WTC11 (cell line): ENCODE data around the gene CCDC51.

Source experiments
- CTCF ChIP-seq: fragments of 200-600 bp; IDR thresholded peaks from 2 replicates; pipeline ENCODE4 v1.8.0; 2022; ENCODE audit warnings: antibody characterized with exemption
- ETV6 ChIP-seq: sonication (generic); formaldehyde crosslinking; IDR thresholded peaks from 2 replicates; pipeline ENCODE4 v1.8.1; 2022; ENCODE audit warnings: mild to moderate bottlenecking, missing genetic modification reagents
- FOXP1 ChIP-seq: sonication (generic); formaldehyde crosslinking; IDR thresholded peaks from 2 replicates; pipeline ENCODE4 v1.8.0; 2022; ENCODE audit warnings: missing genetic modification reagents, mild to moderate bottlenecking, moderate library complexity, borderline replicate concordance
- GABPB1 ChIP-seq: sonication (generic); formaldehyde crosslinking; IDR thresholded peaks from 2 replicates; pipeline ENCODE4 v1.8.1; 2023; ENCODE audit warnings: mild to moderate bottlenecking, missing genetic modification reagents
- MAX ChIP-seq: sonication (generic); formaldehyde crosslinking; IDR thresholded peaks from 2 replicates; pipeline ENCODE4 v1.8.0; 2022; ENCODE audit warnings: mild to moderate bottlenecking, missing genetic modification reagents
- ZNF121 ChIP-seq: sonication (generic); formaldehyde crosslinking; IDR thresholded peaks from 2 replicates; pipeline ENCODE4 v1.8.0; 2023; ENCODE audit warnings: missing genetic modification reagents
- ZNF423 ChIP-seq: fragments of 250-450 bp; sonication (Bioruptor Pico); IDR thresholded peaks from 2 replicates; pipeline ENCODE4 v2.1.2; 2022; ENCODE audit warnings: mild to moderate bottlenecking, moderate library complexity
- ZNF512 ChIP-seq: sonication (generic); formaldehyde crosslinking; IDR thresholded peaks from 2 replicates; pipeline ENCODE4 v1.8.1; 2022; ENCODE audit warnings: missing genetic modification reagents, borderline replicate concordance
- TF ChIP-seq, protein P1 (sequence below): sonication (generic); formaldehyde crosslinking; IDR thresholded peaks from 2 replicates; pipeline ENCODE4 v1.8.0; 2023; ENCODE audit warnings: missing genetic modification reagents
- TF ChIP-seq, protein P2 (sequence below): sonication (generic); formaldehyde crosslinking; IDR thresholded peaks from 2 replicates; pipeline ENCODE4 v1.8.1; 2022; ENCODE audit warnings: mild to moderate bottlenecking, moderate library complexity, missing genetic modification reagents

- TF ChIP-seq CTCF (no peak), ZNF512 (CRISPR knock-in tag) (no peak), MAX (CRISPR knock-in tag) (no peak), ZNF423 (CRISPR knock-in tag) (no peak), FOXP1 (CRISPR knock-in tag) (no peak), ZNF121 (CRISPR knock-in tag) (no peak), ETV6 (CRISPR knock-in tag) (no peak), GABPB1 (CRISPR knock-in tag) (no peak)
- TF ChIP-seq, protein P1, sequence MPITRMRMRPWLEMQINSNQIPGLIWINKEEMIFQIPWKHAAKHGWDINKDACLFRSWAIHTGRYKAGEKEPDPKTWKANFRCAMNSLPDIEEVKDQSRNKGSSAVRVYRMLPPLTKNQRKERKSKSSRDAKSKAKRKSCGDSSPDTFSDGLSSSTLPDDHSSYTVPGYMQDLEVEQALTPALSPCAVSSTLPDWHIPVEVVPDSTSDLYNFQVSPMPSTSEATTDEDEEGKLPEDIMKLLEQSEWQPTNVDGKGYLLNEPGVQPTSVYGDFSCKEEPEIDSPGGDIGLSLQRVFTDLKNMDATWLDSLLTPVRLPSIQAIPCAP (CRISPR knock-in tag), result no peak
- TF ChIP-seq, protein P2, sequence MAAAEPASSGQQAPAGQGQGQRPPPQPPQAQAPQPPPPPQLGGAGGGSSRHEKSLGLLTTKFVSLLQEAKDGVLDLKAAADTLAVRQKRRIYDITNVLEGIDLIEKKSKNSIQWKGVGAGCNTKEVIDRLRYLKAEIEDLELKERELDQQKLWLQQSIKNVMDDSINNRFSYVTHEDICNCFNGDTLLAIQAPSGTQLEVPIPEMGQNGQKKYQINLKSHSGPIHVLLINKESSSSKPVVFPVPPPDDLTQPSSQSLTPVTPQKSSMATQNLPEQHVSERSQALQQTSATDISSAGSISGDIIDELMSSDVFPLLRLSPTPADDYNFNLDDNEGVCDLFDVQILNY (CRISPR knock-in tag), result no peak
Observed at GRCh38 chr3:48451270-48451669, 11.4 kb upstream of the CCDC51 start.
